Measurements from ENCODE around the gene FNDC3B.

DNA sequence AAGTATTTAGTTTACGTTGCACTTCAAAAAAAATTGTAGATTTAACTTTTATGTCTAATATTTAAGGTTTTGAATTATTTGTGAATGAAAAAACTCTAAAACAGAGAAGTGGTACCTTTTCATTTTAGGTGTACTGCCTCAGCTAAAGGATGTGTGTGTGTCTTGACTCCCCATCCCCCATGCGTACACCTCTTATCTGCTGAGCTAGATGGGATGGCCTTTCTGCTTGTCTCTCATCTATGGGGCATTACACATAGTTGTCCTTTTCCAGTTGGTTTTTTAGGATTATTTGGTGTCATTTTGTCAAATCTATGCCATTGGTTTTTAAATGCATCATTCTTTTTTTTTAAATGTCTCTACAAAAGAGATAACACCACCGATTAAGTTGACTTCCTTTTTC, 110.9 kb downstream of the FNDC3B start:
- TF ChIP-seq, protein P1, sequence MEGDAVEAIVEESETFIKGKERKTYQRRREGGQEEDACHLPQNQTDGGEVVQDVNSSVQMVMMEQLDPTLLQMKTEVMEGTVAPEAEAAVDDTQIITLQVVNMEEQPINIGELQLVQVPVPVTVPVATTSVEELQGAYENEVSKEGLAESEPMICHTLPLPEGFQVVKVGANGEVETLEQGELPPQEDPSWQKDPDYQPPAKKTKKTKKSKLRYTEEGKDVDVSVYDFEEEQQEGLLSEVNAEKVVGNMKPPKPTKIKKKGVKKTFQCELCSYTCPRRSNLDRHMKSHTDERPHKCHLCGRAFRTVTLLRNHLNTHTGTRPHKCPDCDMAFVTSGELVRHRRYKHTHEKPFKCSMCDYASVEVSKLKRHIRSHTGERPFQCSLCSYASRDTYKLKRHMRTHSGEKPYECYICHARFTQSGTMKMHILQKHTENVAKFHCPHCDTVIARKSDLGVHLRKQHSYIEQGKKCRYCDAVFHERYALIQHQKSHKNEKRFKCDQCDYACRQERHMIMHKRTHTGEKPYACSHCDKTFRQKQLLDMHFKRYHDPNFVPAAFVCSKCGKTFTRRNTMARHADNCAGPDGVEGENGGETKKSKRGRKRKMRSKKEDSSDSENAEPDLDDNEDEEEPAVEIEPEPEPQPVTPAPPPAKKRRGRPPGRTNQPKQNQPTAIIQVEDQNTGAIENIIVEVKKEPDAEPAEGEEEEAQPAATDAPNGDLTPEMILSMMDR (IDR thresholded peaks at IDR 0.05) = no peak
- TF ChIP-seq RAD21 (conservative IDR thresholded peaks at IDR 0.05 in 1 of 2, IDR thresholded peaks at IDR 0.05 in 1 of 2) = no peak
- no peak for TF ChIP-seq POLR2A (IDR thresholded peaks at IDR 0.05; ENCODE audit: low read length)
- TF ChIP-seq FOSL2 (IDR thresholded peaks at IDR 0.05) = no peak
- TF ChIP-seq FOSL2 (CRISPR knock-in tag; IDR thresholded peaks at IDR 0.05) = no peak
- TF ChIP-seq EP300 (IDR thresholded peaks at IDR 0.05) = no peak
- TF ChIP-seq MYC (IDR thresholded peaks at IDR 0.05; ENCODE audit: borderline replicate concordance, low read length) = no peak
- TF ChIP-seq CEBPB (IDR thresholded peaks at IDR 0.05) = no peak
- TF ChIP-seq SREBF2 (IDR thresholded peaks at IDR 0.05) = no peak

Data from A549 (cell line).